GM18861 (cell line): ENCODE results near the gene EMP2.
"Not testable (repeated sequence)": the region's sequence is repeated elsewhere in the genome, so short reads cannot be mapped to it uniquely, and the experiment has no call there.

Source experiments
- ATAC-seq: cut with Tn5 transposase; IDR thresholded peaks from one replicate; pipeline ENCODE4 v1.9.1; 2021; ENCODE audit not compliant: unreplicated experiment

The EMP2 gene

DNA sequence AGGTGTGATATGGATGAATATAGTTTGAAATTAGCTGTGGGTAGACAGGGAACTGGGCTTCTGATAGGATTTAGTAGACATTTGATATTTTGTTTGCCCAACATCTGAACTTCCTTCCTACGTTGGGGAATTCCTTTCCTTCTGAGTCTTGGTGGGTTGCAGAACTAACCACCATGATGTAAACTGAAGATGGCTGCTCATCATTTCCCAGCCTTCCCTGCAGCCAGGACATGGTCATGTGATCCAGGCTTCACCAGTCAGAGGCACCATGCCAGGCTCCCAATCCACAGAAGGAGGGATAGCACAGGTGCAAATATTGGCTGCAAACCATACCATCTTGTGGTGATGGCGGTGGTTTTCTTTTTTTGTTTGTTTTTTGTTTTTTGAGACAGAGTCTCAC is 57.4 kb downstream of the EMP2 start:
- no peak for ATAC-seq

DNA sequence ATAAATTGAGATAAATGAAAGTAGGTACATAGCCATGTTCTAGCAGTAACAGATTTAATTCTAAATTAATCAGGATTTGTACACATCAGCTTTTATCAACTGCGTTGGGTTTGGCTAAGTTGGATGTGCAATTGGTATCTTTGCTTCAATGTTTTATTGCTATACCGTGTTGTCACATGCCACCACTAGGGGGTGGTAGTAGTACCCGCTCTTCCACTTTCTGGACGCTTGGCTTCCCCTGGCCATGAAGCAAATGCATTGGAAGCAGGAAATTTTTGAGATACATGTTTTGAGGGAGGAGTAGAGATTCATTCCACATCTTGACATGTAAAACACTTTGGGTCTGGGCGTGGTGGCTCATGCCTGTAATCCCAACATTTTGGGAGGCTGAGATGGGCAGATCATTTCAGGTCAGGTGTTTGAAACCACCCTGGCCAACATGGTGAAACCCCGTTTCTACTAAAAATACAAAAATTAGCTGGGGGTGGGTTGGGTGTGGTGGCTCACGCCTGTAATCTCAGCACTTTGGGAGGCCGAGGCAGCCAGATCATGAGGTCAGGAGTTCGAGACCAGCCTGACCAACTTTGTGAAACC is 58.6 kb downstream of the EMP2 start:
- ATAC-seq: no peak

DNA sequence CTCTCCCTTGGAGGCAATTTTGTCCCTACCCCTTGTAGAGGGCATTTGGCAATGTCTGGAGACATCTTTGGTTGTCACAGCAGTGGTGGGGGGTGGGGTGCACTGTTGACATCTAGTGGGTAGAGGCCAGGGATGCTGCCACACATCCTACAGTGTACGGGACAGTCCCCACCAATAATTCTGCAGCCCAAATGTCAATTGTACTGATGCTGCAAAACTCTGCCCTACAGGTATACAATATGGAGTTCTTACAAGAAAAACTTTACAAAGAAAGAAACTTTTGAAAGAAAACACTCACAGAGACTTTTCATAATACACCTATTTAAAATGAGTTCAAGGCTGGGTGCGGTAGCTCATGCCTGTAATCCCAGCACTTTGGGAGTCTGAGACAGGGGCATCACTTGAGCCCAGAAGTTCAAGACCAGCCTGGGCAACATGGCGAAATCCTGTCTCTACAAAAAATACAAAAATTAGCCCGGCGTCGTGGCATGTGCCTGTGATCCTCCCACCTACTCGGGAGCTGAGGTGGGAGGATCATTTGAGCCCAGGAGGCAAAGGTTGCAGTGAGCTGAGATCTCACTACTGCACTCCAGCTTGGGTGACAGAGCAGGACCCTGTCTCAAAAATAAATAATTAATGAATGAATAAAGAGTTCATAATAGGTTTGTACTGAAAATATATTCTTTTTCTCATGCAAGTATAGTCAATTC is 59.4 kb downstream of the EMP2 start:
- no peak for ATAC-seq

DNA sequence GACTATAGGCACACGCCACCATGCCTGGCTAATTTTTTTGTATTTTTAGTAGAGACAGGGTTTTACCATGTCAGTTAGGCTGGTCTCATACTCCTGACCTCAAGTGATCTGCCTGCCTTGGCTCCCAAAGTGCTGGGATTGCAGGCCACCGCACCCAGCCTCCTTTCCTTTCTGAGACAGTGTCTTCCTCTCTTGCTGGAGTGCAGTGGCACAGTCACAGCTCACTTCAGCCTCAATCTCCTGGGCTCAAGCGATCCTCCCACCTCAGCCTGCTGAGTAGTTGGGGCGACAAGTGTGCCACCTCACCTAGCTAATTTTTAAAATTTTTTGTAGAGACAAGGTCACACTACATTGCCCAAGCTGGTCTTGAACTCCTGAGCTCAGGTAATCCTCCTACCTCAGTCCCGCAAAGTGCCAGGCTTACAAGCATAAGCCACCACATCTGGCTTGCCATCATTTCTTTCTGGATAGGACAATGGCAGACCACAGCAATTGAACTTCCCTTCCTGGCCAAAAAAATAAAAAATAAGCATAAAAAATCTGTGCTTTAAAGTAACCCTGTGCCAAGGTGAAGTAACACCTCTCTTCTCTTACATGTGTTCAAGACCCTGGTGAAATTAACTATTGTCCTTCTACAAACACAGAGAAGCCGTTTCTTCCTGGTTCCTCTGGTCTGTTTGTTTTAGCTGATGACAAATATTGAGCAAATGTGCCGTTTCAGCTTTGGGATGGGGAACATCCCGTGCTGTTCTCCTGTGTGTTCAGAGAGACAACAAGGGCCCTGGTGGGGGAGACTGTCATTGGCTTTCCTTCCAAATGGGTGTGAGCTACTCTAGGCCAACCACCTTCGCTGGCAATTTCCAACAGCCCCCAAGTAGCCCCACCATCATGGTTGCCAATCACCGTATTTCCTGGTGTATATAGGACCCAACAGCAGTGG is 60.2 kb downstream of the EMP2 start:
- ATAC-seq: no peak

DNA sequence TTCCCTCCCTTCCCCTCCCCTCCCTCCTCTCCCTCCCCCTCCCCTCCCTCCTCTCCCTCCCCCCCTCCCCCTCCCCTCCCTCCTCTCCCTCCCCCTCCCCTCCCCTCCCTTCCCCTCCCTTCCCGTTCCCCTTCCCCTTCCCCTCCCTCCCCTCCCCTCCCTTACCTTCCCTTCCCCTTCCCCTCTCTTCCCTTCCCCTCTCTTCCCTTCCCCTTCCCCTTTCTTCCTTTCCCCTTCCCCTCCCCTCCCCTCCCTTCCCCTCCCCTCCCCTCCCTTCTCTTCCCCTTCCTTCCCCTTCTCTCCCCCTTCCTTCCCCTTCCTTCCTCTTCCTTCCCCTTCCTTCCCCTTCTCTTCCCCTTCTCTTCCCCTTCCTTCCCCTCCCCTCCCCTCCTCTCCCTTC is 61.1 kb downstream of the EMP2 start:
- no peak for ATAC-seq

DNA sequence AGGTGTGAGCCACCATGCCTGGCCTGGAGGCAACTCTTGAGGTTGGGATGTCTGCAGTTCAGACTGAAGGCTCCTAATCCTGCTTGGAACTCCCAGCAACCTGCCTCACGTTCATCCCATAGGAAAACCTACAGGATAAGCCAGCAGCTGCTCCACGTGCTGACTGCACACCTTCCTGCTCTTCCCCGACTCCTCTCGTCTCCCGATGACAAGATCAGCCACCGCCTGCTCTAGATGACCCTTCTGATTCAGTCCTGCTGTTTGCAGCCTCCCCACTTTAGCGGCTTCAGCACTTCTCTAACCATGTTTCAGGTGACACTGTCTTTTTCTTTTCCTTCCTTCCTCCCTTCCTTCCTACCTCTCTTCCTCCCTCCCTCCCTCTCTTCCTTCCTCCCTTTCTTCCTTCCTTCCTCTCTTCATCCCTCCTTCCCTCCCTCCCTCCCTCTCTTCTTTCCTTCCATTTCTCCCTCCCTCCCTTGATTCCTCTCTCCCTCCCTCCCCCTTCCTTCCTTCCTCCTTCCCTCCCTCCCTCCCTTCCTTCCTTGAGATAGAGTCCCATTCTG is 61.8 kb downstream of the EMP2 start:
- no peak for ATAC-seq

DNA sequence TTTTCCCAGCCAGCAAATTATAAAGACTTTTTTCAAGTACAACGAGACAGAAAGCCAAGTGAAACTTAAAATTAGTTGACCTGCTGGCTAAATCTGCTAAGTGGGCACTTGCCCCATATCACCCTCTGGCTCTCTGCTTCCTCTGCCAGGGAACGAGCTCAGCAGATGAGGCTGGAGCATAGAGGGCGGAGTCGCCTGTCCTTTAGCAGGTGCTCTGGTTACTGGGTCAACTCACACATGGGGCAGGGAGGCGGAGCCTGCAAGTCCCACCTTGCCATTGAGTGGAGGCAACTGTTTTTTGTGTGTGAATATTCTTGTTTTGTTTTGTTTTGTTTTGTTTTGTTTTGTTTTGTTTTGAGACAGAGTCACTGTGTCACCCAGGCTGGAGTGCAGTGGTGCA is 62.5 kb downstream of the EMP2 start:
- ATAC-seq: no peak

DNA sequence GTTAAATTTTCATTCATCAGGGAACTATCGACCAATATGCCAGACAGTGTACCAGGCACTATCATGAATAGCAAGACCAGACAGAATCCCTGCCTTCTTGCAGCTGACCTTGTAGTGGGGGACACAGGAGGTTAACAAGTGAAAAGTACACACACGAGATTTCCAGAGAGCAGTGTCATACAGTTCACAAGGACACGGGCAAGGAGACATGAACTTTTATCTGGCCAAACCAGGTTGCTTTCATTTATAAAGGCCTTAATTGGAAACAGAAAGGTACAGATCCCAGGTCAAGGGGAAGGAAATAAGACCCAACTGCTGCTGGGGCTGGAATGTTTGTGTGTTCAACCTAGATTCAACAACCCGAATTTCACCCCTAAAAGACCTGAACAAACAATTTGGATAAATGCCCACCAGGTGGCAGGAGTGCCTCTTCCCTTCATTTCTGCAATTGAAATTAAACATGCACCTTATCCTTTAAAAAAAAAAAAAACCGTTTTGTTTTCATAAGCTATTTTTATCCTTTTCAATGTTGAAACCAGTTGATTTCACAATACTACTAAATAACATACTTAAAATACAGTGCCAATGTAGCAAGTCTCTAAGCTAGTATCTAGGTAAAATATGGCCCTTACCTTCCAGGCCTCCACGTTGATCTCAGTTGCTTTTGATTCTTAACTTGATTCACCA is 65.9 kb downstream of the EMP2 start:
- no peak for ATAC-seq

DNA sequence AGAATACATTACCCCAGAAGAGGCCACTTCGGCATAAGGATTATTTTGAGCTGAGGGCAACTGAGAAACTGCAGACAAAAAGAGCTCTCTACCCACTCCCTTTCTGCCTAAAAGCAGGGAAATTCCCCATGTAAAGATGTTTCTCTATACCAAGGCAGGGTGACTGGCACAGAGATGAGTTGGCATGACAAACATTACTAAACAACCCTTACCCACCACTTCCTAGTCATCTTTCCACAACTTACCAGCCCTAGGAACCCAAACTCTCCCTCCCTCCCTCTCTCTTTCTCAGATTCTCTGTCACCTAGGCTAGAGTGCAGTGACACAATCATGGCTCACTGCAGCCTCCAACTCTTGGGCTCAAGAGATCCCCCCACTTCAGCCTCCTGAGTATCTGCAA is 68.6 kb downstream of the EMP2 start:
- no peak for ATAC-seq

DNA sequence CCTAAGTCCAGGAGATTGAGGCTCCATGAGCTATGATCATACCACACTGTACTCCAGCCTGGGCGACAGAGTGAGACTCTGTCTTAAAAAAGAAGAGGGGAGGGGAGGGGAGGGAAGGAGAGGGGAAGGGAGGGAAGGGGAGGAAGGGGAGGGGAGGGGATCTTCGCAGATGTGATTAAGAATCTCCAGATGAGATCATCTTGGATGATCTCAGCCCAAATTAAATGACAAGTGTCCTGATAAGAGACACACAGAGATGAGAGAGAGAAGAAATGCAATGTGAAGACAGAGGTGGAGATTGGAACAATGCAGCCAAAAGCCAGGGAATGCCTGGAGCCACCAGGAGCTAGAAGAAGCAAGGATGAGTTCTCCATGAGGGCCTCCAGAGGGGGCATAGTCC is 70.1 kb downstream of the EMP2 start:
- no peak for ATAC-seq

DNA sequence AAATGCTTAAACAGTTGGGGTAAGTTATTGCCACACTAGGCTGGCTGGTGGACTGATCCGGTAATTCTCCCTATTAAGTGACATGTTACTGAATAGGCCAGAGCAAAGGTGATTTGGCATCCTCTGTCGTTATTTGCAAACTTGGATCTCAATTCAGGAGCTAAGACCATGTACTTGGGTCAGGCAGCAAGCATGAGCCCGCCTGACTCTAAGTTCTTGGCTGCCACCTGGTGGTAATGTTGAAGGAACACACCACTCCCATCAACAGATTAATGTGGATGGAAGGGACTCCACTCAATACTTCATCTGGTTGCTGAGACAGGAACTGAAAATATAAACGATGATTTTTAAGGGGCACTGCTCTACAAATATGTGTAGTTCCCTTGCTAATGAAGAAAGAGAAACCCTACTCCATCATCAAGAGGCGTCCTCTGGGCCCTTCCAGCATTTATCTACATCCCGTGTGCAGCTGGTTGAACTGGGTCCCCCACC is 70.8 kb downstream of the EMP2 start:
- ATAC-seq: peak; percentile 87

DNA sequence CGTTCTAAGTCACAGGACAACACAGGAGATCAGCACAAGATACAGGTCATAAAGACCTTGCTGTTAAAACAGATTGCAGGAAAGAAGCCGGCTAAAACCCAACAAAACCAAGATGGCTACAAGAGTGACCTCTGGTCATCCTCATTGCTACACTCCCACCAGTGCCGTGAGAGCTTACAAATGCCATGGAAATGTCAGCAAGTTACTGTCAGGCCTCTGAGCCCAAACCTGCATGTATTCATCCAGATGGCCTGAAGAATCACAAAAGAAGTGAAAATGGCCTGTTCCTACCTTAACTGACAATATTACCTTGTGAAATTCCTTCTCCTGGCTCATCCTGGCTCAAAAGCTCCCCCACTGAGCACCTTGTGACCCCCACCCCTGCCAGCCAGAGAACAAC is 75.1 kb downstream of the EMP2 start:
- not testable (repeated sequence) for ATAC-seq

DNA sequence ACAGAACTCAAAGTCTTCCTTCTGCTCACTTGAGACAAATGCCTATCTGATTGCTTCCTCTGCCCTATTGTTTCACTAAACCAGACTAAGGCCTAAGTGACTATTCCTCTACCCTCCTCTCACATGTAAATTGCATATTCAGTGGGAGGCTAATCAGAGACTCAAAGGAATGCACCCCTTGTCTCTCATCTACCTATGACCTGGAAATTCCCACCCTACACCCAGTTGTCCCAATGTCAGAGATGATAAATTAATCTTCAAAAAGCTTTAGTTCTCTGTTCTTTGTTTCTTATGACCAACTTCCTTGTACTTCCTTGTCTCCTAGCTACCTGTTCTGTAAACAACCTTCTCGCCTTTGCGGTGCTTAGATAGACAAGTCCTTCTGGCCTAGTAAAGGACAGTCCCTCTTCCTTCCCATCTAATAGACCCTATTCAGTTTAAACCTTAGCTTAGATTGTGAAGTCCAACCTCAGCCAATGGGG is 76.0 kb downstream of the EMP2 start:
- ATAC-seq: no peak

DNA sequence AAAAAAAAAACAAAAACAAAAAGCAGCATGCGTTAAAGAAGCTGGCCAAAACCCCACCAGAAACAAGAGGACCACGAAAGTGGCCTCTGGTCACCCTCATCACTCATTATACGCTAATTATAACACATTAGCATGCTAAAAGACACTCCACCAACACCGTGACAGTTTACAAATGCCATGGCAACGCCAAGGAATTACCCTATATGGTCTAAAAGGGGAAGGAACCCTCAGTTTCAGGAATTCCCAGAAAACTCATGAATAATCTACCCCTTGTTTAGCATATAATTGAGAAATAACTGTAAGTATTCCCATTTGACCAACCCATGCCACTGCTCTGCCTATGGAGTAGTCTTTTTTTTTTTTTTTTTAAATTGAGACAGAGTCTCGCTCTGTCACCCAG is 77.6 kb downstream of the EMP2 start:
- no peak for ATAC-seq

DNA sequence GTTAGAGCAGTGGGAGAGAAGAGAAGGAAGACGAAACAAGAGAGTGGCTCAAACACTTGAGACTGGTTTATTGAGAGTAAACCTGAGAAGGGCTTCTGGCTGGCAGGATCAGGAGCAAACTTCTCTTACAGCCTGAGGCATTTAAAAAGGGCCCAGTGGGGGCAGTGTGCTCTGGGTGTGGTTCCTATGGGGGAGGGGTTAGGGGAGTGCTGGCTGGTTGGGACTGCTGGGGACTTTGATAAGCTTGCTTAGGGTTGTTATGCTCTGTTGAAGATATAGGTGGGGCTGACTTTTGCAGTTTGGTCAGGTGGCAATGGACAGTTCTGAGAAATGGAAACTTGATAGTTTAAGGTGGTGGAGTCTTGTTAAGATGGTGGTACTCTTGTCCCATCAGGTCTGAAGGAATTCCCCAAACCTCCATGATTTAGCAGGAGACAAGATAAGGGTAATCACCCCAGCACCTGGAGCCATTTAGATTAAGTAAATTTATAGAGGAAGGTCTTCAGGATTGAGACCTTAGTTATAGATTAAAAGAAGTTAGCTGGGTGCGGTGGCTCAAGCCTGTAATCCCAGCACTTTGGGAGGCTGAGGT is 79.3 kb downstream of the EMP2 start:
- ATAC-seq: no peak

DNA sequence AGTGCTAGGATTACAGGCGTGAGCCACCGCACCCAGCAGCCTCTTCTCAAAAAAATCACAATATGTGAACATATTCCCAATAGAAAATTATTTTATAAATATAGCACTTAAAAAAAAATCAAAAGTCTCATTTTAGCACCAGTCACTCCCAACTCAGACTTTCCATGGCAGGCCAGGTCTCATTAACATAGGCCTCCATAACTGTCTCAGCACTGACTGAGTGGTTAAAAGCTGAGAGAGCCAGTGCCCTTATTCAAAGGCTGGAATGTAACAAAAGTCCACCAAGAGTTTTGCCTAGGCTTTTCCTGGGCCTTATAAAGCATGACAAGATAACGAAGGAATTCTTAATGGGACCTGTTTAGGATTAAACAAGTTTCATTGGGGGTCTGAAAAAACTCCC is 79.8 kb downstream of the EMP2 start:
- no peak for ATAC-seq

DNA sequence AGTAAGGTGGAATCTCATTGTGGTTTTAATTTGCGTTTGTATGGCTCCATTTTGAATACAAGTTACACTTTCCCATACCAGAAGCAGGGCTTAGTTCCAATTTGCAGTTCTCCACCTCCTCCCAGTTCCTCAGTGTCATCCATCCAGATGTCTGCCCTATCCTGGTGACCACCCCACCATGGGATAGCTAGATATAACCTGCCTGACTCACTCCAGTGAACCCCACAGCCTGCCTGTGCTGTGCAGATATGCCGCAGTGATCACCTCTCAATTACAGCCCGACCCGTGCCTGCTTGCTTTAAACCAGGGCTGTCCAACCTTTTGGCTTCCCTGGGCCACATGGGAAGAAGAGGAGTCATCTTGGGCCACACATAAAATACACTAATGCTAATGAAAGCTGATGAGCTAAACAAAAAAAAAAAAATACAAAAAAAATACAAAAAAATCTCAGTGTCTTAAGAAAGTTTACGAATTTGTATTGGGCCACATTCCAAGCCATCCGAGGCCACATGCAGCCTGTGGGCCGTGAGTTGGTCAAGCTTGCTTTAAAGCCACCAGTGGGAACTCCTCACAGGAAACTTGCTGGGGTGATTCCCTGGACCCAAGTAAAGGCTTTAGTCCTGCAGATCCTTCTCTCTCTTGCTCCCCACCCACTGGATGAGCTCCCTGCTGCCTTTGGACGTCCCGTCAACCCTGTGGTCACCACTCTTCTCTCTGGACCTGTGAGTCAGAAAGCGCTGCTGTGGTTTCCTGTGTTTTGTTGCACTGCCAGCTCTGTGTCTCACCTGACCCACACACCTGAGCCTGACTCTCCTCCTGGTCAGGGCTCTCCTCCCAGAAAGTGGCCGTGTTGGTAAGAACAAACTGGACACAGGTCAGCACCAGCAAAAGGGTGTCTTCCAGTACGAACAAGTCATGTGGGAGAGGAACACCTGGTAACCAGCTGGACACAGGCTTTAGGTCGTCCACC is 83.0 kb downstream of the EMP2 start:
- ATAC-seq: no peak

DNA sequence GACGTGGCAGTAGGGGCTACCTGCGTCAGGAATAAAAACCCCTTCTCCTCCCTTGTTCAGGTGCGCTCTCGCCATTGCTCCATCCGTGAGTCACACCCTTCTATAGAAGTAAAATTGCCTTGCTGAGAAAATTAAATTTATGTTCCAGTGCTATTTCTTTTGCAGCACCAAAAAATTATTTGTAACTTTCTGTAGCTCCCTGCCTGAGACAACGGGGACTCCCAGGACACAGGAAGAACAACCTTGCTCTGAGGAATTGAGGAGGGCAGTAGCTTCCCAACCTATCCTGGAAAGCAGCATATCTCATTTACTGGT is 85.4 kb downstream of the EMP2 start:
- ATAC-seq: no peak

DNA sequence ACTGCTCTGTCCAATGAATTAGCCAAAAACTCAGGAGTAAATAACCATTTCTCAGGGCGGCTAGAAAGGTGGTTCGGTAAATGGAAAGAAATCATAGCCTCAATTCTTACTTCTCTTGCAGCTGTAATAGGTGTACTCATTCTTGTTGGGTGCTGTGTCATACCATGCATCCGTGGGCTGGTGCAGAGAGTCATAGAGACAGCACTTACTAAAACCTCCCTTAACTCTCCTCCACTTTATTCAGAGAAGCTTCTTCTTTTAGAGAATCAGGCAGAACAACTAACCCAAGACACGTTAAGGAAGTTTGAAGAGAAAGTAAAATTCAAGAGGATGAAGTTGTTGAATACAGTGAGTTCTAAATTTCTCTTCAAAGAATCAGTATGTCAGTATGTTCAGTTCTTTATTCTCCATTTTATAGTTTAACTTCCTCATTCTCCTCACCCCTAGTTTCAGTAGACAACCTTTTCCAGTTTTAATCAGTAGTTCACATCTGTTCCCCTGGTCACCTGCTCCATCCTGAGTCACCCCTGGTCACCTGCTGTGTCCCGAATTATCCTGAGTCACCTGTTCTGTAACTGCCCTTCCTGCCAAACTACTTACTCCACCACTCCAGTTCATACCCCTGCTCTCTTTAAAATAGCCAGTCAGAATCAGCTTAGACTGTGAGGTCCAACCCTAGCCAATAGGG is 85.9 kb downstream of the EMP2 start:
- ATAC-seq: no peak
